Stimulated activated naive CD8-positive, alpha-beta T cell treated with anti-CD3 and anti-CD28 coated beads, Interleukin-15, Interleukin-2, amounts not matched to agents 100 U/mL and 50 U/mL, for 24 hours (primary cell): ENCODE measurements around the gene ZFP64.
A peak's percentile ranks its signal among the peaks of the same experiment; 100 is the strongest.
"Not testable (repeated sequence)": the region's sequence is repeated elsewhere in the genome, so short reads cannot be mapped to it uniquely, and the experiment has no call there.

Experiments
- ATAC-seq: fragments of 150-1000 bp; cut with Tn5 transposase; one replicate; pipeline ENCODE4 v1.10.0; 2021
- DNase-seq: peaks from one replicate; pipeline ENCODE4 v3.0.0; 2021

The ZFP64 gene

DNA sequence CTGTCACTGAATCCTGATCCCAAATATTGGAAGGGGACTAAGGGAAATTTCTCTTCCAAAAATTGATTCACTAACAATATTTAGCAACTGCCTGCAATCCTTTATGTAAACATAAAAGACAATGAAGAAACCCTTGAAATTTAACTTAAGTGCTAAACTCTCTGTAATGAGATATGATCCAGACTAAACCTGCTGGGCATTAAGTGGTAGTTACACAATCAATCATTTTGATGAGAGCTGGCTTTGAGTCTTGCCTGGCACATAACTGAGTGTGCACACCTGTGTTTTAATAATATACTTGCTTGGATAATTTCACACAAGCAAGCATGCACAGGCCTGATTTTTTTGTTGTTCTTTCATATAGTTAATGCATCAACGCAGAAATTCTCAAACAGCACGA, 9.8 kb upstream of the ZFP64 start:
- no peak for ATAC-seq
- no peak for DNase-seq

DNA sequence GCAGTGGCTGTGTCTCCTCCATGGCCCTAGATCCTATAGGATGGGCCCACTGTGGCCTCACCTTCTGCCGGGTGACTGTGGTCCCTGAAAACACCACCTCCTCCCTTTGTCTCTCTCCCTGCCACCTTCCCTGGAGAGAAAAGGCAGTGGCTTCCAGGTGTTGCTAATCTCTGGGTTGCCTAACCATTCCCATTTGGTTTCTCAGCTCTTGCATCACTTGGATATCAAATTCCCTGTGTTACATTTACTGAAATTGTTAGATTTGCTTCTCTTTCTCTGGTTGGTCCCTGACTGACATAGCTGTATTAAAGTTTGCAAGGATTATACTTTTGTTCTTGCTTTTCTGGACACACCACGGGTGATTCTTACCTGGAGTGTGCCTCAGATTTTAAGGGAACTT, 9.3 kb upstream of the ZFP64 start:
- DNase-seq: no peak
- no peak for ATAC-seq

DNA sequence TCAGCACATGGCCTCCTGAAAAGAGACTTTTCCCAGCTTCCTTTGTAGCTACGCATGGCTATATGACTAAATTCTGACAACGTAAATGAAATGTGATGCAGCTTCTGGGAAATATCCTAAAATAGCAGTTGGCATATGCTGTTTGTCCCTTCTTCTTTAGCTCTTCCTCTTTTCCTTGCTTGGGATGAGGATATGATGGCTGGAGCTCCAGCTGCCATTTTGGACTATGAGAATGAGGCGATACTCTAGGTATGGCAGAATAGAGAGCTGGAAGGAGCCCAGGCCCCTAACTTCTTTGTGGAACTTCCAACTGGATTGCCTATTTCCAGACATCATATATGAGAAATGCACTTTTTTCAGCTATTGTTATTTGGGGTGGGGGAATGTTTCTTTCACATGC, 5.3 kb upstream of the ZFP64 start:
- DNase-seq (no peak), ATAC-seq (no peak)

DNA sequence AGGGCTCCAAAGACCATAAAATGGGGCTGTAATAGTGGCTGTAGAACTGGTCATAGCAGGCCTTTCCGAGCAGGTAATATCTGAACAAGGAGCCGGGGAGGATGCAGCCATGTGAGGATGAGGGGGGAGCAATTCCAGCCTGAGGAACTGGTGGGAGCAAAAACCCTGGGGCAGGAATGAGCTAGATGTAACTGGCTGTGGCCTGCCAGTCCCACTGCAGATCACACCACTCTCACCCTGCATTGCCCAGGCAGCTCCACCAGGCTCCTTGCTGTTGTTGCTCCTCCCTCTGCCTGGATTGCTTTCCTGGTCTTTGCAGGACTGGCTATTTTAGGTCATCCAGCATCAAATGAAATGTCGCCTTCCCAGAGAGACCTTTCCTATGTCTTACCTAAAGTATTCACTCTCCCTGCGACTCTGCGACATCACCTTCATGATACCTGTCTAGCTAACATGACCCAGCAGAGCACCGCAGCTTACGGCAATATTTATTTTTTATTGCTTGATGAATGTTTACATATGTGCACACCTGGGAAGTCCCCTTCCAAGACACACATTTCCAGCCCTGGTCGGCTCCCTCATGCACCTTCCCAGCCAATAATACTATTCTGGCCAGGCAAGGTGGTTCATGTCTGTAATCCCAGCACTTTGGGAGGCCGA, 2.4 kb upstream of the ZFP64 start:
- DNase-seq (no peak), ATAC-seq (no peak)

- DNase-seq (no peak), ATAC-seq (no peak)
Observed at GRCh38 chr20:52193133-52193532, 1.6 kb upstream of the ZFP64 start.

DNA sequence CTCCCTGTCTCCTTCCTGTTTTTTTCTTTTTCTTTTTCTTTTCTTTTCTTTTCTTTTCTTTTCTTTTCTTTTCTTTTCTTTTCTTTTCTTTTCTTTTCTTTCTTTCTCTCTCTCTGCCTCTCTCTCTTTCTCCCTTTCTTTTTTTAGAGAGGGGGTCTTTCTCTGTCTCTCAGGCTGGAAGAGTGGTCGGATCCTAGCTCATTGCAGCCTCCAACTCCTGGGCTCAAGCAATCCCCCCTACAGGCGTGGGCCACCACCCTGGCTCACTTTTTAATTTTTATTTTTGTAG, 1.1 kb upstream of the ZFP64 start:
- DNase-seq, ATAC-seq: not testable (repeated sequence)

- peak; percentile 42 for ATAC-seq
- peak; percentile 55 for DNase-seq
Observed at GRCh38 chr20:52191916-52192718, 538 bp upstream of the ZFP64 start.

DNA sequence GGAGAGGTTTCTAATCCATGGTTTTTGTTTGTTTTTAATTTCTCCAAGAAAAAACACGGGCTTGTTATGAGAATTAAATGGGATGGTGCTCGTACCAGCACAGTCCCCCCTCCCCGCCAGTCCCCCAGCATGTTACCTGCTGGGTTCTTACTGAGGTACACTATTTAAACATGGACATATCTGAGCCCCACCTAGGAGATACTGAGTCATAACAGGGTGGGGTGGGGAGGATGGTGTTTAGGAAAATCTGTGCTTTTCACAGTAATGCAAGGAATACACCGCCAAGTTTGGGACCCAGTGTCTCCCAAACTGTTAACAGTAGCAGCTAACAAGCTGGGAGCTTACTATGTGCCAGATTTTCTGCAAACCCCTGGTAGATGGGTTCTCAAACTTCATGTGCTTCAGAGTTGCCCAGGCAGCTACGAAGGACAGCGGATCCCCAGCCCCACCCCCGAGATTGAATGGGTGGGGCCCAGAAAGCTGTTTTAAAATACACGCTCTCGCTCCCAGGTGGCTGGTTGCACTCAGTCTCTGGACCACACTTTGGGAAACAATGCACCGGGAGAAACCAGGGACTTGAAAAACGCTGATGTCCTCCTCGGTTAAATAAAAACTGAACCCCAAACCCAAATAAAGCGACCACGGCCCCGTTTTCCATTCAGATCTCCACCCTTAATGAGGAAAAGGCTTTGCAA, 995 bp downstream of the ZFP64 start:
- DNase-seq (peak; percentile 55), ATAC-seq (no peak)

DNA sequence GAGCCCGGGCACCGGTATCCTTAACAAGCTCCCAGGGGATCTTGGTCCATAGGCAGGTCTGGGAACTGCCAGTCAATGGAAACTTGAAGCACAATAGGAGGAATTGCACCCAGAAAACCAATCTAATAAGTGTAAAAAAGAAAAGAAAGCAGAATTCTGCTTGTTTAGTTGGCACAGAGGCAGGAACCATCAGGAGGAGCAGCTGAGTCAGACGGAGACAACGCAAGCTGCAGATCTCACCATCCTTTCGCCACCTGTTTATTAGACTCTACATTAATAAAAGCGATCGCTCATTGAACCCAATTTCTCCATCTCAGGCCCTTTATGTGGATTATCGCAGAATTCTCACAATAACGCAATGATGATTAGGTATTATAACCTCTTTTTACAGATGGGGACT, 9.8 kb downstream of the ZFP64 start:
- no peak for DNase-seq

GRCh38 chr20:52180180-52180840, 11.3 kb downstream of the ZFP64 start:
- no peak for DNase-seq
- ATAC-seq: no peak

More for the DNA sequence above, 9.8 kb downstream of the ZFP64 start:
- no peak for ATAC-seq

DNA sequence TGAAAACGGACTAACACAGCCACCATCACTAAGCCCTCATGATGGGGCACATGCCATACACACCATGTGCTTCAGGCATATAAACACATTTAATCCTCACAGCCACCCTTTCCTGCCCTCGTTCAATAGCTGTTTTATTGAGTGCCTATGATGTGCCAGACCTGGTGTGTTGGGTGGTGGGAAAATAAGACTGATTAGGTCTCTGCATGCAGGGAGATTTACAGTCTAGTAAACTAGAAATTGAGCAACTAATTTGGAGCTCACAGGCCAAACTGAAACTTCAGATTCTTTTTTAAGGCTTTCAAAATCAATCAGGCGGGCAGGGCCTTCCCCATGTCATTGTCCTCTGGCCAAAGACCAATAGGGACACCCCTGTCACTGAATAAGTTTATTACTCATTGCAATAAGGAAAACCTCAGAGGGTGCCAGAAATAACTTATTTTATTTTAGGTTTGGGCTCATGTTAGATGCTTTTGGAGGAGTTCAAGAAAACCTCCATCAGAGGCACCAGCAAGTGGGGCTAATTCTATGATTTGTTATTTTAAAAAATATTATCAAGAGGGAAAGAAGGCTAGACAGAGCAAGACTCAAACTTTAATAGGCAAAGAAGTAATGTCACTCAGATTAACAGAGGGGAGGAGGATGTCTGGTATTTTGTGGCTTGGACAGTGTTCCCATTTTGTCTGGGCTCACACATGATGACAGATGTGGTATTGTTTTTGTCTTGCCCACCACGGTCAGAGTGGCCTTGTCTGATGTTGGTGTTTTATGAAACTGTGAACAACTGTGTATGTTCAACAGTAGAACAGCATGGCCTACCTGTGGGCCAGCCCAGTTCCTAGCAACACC, 12.0 kb downstream of the ZFP64 start:
- DNase-seq (peak; percentile 24), ATAC-seq (peak; percentile 87)

DNA sequence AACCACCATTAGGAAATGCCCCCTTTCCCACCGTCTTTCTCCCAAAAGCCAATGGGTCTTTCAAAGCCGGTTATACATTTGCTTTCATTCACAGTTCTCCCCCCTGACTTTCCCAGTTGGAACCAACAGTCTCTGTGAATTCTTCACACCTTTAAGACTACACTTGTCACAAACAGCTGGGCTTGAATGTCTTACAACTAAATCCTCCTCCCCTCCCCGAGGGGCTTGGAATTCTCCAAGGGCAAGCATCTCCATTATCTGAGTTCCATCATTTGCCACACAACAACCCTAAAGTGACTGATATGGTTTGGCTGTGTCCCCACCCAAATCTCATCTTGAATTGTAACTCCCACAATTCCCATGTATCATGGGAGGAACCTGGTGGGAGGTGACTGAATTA, 12.9 kb downstream of the ZFP64 start:
- DNase-seq (no peak), ATAC-seq (no peak)

DNA sequence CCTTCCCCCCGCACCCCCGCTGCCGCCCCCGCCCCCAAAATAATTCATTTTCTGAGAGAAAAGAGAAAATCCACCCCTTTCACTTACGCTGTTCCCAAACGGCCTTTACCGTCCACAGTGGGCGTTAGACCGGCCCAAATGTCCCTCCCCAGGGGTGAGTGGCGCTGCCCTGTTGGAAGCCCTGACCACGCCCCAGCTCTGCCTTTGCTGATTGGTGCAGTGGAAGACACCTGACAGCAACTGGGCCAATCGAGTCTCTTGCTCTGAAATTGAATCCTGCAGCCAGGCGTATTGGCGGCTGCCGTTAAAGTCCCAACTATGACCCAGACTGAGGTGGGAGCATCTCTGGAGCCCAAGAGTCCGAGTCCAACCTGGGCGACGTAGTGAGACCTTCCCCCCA, 15.7 kb downstream of the ZFP64 start:
- DNase-seq (no peak), ATAC-seq (no peak)

- DNase-seq: no peak
- ATAC-seq: no peak
Observed at GRCh38 chr20:52172392-52173047, 19.1 kb downstream of the ZFP64 start.

DNA sequence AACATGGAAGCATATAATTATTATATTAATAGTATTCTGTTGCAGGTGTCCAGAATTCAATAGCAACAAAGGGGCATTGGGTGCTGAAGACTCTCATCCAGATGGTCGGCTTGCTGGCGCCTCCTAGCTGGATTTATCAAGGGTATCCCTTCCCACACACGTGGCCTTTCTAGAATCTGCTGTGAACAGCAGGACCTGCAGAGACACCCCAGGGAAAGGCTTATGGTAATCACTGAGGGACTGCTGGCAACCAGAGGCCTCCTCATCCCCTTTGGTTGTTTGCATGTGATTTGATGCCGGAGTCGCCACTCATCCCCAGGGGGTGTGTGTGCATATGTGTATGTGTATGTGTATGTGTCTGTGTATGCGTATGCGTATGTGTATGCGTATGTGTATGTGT, 20.6 kb downstream of the ZFP64 start:
- DNase-seq (no peak), ATAC-seq (no peak)

DNA sequence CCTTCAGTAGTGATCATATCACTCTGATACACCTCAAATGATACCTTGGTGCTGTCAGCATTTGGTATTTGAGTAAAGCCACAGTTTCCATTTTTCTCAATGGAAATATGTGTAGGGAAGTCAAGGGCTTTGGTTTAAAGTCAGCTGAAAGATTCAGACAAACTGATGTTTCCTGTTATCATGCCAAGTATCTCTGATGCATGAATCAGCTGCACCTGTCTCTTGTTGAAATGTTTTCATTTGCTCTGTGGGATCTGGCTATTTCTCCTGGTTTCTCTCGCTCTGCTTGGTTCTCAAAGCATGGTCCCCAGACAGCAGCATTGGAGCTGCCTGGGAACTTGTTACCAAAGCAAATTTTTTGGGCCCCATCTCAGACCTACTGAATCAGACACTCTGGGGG, 23.5 kb downstream of the ZFP64 start:
- DNase-seq: no peak
- peak; percentile 43 for ATAC-seq

GRCh38 chr20:52167232-52167840, 24.2 kb downstream of the ZFP64 start:
- no peak for ATAC-seq
- DNase-seq: no peak

GRCh38 chr20:52166150-52166549, 25.4 kb downstream of the ZFP64 start:
- ATAC-seq (no peak), DNase-seq (no peak)

GRCh38 chr20:52160621-52161204, 30.9 kb downstream of the ZFP64 start:
- DNase-seq: no peak
- no peak for ATAC-seq

- DNase-seq: no peak
- no peak for ATAC-seq
Observed at GRCh38 chr20:52160049-52160570, 31.5 kb downstream of the ZFP64 start.
